Activated CD4-positive, alpha-beta T cell treated with anti-CD3 and anti-CD28 coated beads, Interleukin-2, amount 50 U/mL, for 16 hours (primary cell): ENCODE data around the gene EEF1AKMT1.

ENCODE experiments used
- DNase-seq: peaks from one replicate; pipeline ENCODE4 v3.0.0-alpha.2; 2020

Gene EEF1AKMT1, protein sequence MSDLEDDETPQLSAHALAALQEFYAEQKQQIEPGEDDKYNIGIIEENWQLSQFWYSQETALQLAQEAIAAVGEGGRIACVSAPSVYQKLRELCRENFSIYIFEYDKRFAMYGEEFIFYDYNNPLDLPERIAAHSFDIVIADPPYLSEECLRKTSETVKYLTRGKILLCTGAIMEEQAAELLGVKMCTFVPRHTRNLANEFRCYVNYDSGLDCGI

DNA sequence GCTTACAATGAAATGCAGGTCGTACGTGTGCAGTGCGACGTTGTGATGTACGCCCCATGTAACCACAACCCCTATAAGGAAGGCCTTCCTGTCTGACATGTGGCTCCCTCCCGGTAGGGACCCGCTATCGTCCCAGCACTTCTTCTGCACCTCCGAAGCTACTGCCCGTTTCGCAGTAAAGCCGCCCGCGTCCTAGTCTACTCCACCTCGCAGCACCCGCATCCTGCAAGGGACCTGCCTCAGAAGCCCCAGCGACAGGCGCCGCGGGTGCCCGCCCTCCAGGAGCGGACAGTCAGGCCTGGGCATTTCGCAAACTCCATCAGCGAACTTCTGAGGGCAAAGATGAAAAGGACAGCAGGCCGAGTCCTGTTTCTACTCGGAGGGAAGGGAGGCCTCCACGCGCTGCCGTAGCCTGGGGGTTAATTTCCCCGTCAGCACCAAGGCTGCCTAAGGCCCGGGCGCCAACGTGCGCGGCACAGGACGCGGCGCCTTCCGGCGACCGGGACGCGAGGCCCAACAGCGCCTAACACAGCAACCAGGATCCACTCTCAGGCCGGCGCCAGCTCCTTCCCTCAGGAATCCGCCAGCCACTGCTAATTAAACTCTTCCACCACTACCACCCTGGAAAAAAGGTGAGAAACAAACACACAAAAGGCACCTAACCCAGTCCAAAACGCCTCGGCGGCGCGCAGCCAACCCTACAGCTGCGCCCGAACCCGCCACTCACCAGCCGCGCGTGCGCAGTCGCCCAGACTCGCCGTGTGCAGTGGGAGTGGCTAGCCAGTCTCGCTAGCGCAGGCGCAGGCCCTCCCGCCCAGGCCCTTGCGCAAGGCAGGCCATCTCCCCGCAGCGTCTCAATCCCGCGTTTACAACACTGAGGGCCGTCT is at the start of gene EEF1AKMT1:
Gene EEF1AKMT1, minus strand, starts transcription at position 768 of the 887 bp plus-strand sequence. CDS start 16,363 bp downstream, outside the sequence.
- peak; percentile 95 for DNase-seq

DNA sequence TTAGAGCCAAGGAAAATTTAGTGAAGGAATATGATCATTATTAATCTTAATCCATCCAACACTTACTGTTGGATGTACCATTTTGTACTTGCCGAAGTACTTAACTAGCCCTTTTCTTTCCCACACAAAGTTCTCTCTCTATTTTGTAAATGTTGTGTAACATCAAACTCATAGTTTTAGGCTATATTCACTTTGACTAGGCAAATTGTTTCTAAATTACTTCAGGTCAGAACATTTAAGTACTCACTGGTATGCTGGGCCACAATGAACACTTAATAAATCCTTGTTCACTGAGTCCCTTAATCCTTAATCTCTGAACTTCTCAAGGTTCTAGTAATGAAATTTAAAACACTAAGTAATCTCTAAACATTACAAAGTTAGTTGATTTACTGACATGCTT is 49.3 kb upstream of the EEF1AKMT1 start:
- DNase-seq = no peak

DNA sequence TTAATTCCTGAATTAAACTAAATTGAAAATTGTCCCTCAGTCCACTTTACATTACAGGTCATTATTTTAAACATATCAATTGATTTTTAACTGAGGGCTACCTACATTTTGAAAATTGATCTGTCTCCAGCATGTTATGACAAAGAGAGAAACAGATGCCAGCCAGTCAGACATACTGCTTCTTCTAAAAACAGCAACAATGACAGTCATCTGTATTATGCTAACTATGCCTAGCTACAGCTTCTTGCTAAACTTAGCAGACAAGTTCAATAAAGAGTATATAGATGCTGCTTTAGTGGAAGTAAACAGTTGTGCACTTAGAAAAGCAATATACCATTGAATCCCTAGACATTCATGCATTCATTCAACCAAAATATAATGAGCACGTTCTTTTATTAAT is 48.6 kb upstream of the EEF1AKMT1 start:
- DNase-seq = no peak

DNA sequence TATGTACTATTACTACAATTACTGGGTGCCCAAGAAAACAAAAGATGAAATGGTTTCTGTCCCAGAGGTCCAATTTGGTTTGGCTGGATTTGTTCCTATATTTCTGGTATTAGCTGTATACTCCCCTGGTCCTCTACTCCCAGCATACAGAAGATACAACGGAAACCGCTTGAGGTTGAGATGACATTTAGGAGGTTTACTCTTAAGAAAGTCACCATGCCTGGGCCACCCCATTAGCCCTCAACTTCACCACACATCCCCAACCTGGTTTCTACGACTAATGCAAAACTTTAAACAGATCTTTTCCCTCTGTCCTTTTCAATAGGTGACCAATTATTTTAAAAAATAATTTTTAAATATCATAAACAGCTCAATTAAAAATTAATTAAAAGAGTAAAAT is 46.0 kb upstream of the EEF1AKMT1 start:
- no peak for DNase-seq

DNA sequence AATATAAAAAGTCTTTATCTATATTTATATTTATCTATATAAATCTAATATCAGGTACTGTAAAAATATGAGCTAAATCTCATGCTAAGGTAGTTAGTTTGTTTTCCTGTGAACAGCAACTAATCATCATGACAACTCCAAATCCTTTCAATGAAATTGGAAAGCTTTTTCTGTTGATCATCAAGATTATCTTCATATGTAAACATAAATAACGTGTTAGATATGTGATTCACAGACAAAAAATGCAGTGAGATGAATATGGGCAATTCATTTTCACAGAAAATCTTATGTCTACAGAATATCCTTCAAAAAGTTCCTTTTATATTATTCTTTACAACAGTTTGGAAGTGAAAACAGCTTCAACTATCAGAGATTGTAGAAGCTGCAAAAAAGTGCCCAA is 41.7 kb upstream of the EEF1AKMT1 start:
- no peak for DNase-seq

DNA sequence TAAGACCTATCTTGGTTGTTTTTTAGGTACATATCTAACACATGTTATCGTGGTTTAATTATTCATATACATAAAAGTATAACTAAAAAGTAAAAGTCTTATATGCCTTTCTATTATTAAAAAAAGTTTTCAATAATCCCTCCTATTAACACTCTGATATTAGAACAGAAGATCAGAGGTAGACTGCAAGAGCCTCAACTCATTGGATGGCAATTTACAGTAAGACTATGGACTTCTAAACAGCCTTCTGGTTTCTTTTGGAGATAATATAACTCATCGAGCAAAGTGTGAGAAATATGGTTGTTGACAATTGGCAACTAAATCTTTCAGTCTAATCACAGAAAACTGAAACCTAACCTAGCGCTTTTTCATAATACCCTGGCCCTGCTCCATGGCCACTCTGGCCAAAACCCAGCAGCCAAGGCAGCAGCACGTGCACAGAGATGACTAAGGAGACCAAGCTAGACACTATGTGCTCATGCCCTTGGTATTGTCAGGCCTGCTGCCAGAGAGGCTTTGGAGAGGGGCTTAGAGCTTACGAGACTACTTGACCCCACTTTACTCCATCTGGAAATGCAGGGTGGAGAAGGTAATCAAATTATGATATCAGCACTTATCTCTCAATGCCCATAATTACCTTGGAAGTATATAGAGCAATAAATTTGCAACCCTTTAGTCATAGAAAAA is 40.6 kb upstream of the EEF1AKMT1 start:
- no peak for DNase-seq

DNA sequence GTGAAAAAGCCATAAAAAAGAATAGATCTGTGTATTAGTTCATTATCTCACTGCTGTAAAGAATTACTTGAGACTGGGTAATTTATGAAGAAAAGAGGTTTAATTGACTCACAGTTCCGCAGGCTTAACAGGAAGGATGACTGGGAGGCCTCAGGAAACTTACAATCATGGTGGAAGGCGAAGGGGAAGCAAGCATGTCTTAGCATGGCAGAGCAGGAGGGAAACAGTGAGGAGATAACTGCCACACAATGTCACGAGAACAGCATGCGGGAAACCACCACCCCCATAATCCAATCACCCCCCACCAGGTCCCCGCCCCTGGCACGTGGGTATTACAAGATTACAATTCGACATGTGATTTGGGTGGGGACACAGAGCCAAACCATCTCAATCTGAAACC is 39.1 kb upstream of the EEF1AKMT1 start:
- no peak for DNase-seq

DNA sequence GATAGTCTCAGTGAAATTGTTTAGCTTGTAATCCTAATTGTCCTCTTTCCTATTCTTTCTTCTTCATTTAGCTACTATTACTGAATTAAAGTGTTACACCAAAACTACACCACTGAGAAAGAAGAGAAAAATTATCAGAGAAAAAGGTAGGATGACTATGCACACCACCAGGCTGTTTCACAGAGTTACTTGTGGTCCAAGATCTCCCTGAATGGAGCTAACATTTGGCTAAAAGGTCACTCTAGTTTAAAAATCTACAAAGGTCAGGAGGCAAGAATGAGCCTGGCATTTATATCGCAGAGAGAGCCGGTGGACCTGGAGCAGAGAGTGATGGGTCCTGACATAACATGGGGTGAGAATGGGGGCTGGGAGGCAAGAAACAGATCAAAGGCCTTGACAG is 37.0 kb upstream of the EEF1AKMT1 start:
- DNase-seq = no peak

DNA sequence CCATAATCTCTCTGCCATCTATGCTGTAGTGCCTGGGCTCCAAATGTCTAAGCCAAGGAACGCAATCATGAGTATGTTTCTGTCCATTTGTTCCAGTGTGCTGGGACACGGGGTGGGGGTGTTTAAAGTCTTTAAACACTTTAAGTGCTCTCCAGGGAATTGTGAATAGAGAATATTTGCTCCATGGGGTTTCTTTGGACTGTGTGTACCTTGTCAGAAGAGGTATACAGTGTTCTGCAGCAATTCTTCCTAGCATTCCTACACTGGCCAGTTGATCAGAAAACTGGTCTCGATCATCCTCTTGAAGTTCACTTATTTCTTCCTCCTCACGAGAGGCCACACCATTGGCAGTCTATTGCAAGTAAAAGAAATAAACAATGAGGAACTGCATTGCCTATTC is 35.1 kb upstream of the EEF1AKMT1 start:
- DNase-seq = no peak

DNA sequence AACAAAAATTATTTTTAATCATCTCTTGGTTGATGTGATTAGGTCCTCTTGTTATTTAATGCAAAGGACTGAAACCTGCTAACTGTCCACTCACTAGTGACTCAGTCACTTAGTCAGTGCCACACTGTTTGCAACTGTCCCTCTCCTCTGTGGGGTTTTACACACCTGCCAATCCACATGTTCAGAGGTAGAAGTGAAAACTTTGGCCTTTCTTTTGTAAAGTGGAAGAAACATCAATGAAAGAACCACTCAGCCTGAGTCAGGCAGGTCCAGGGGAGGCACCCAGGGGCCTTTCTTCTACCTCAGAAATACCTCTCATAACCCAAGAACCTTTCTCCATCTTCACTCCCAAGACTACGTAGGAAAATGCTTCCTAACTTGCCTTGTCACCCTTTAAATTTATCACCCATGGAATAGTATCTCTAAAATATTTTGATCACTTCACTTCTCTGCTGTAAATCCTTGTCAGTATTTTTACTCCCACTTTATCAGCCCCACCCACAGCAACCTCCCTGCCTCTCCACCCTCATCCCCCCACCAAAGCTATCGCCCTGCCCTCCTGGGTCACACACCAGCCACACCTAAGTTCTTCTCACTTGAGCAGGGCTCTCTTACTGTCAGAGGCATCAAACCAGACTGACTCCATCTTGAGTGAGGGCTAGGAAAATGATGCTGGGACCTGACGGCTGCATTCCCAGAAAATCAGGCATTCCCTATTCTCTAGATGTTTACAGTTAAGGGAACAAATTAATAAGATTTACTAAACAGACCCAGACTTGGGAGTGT is 29.6 kb upstream of the EEF1AKMT1 start:
- no peak for DNase-seq

DNA sequence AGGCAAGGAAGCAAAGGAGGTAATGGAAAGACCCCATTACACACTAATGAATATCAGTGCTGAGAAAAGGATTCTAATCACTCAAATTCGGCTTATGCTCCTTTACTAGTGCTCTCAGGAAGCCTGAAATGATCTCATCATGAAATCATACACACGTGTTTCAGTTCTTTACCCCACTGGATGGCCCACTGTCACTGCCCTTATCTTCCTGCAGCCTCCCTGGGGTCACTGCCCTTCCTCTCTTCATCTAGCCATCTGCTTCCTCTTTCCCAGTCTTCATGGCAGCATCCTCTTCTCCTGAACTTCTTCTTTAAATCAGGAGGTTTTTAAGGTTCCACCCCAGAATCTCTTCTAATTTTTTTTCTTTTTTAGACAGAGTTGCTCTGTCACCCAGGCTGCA is 27.9 kb upstream of the EEF1AKMT1 start:
- DNase-seq = no peak

DNA sequence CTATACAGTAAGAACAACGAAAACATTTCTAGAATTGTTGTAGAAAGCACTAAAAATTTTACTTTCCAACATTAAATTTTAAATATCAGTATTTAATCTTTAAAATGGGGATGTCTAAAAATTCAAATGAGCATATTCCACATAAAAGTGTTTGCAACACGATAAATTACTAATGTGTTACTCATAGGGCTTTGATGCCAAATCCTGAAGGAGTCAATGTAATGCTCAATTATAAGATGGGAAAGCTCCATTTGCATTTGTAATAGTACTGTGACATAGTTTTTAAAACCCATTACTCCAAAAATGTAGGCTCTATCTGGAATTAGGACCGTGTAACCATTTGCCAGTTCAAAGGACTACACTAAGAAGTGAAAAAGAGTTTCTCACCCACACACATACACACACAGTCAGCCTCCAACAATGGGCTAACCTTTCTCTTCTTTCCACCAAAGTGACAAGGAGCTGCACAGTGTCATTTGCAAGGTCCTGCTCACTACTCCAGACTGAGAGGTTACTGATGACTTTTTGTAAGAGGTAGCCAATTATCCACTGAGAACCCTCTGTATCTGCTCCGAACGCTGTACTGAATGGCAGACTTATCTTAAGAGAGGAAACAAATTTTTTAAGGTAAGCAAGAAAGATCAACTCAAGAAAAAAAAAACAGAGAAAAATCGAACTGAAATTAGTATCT is 26.1 kb upstream of the EEF1AKMT1 start:
- DNase-seq = no peak

DNA sequence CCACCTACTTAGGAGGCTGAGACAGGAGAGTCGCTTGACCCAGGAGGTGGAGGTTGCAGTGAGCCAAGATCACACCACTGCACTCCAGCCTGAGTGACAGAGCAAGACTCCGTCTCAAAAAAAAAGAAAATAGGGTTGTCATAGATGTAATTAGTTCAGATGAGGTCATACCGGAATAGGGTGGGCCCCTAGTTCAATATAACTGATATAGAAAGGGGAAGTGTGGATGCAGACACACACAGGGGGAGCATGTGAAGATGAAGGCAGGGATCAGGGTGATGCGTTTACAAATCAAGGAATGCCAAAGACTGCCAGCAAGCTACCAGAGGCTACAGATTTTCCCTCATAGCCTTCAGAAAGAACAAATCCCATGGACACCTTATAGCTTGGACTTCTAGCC is 24.3 kb upstream of the EEF1AKMT1 start:
- no peak for DNase-seq

DNA sequence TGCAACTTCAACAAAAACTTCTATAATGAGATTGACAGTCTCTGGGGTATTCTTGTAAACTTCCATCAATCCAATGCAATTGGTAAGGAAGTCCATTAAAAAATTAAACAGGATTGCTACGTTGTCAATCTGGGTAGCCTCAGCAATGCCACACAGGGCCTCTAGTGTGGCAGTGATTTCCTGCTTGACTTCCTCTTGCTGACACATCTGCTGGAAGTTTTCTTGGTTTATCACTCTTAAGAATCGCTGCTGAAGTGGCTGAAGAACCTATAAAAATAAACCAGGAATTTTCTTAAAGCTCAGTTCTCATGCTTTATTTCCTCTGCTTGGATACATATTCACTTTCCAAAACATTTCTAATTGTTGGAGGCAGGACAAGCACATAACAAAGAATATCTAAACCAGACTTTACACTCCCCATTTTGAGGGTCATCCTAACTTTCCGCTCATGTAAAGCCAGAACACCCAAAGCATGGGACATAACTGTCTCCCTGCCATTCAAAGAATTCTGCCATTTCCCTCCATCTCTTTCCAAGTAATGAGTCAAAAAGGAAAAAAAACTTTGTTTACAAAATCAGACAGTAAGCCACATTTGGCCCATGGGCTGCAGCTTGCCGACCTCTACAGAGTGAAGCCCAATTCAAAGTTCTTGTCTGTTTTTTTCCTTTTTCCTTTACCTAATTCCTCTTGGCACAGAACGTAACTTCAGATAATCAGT is 23.2 kb upstream of the EEF1AKMT1 start:
- no peak for DNase-seq

DNA sequence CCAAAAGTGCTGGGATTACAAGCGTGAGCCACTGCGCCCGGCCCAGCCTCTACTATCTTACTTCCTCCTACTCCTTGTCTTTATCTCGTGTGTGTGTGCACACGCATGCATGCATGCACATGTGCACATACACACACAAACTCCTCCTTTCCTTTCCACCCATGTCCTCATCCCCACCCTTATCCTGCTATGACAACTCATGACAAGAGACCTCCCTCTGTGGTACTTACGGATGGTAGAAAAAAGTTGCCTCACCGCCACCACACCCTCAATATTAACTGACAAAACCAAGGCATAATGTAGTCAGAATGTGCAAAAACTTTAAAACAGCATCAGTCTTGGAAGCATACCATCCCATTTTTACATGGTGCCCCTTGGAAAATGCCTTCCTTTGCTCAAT is 15.9 kb upstream of the EEF1AKMT1 start:
- no peak for DNase-seq

DNA sequence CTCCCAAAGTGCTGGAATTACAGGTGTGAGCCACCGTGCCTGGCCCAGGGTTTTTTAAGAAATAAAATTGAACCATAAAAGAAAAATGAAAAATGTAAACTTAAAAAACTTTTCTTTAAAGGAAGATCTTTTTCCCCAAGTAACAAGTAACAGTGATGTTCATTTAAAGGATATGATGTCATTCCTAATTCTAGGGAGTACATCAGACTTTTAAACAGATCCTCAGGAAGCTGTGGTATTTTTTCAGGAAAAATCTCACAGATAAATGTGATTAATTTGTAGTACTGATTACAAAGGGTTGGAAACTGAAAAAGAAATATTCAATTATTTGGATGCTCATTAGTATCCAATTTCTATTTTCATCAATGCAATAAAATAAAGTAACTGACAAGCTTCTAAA is 14.6 kb upstream of the EEF1AKMT1 start:
- no peak for DNase-seq

DNA sequence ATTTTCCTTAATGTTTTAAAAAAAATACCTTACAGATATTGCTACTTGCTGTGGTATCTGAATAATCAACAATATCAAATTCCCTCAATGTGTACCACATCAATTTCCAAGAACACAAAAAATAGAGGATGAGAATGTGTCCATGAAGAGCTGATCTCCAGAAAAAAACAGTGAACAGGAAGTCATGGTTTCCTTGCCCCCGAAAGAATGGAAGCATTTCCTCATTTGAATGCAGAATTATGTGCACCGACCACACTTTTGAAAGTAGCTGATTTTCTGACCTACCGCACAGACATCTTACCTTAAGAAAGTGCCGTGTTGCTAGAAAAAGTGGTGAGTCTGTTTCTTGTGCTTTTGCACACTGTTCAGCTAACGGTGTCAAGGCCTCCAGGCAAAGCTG is 13.4 kb upstream of the EEF1AKMT1 start:
- no peak for DNase-seq

DNA sequence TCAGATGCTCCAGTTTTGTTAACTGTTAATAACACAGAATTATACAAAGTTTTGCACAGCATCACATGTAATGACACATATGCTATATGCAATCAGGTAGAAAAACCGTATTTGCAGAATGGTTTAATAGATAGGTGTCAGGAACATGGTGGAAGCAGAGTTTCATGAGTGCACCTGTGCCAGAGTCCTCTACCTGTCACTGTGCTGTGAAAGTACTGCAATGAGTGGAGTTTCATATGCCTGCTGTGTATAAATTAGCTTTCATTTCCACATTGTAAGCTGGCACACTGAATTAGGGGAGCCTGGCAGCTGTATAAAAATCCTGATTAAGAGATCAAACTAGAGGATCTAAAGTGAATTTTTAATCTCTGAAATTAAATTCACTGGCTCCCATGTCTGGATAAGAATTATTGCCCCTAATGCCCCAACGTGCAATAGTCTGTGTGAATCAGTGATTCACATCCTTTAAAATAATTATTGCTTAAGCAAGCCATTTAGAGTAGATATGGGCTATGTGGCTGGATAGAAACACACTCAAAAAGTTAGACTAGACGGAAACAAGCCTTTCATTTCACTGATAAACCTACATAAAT is 8.5 kb upstream of the EEF1AKMT1 start:
- DNase-seq = no peak

DNA sequence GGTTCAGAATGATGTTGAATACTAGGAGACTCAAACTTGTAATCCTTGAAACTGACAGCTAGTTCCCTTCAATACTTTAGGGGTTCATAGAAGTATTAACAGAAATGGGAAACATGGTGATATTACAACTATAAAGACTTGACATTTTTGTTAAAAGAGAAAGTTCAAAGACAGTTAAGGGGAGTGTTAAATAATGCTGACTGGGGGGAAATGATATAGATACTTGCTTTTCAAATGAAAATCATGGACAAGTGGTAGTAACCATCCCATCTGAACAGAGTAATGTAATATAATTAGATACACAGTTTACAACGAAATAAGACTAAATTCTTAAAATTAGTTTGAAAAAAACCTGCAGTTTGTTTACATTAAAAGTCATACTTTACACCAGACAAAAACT is 6.6 kb upstream of the EEF1AKMT1 start:
- DNase-seq = no peak

DNA sequence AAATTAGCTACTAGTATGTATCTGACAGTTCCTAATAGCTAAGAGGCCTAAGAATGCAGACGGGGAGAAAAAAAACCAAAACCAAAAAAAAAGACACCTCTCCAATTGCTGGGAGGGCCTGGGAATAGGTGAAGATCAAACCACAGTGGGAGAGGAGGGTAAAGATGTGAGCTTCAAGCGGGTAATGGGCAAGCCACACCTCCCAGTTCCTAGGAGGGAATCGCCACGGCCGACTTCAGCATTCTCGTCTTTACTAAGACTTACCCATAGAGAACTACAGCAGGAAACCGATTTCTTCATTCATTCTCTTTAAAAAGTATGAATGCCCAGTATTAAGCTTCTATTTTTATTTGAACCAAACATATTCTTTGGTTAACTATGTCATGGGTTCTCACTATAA is 5.6 kb upstream of the EEF1AKMT1 start:
- no peak for DNase-seq

DNA sequence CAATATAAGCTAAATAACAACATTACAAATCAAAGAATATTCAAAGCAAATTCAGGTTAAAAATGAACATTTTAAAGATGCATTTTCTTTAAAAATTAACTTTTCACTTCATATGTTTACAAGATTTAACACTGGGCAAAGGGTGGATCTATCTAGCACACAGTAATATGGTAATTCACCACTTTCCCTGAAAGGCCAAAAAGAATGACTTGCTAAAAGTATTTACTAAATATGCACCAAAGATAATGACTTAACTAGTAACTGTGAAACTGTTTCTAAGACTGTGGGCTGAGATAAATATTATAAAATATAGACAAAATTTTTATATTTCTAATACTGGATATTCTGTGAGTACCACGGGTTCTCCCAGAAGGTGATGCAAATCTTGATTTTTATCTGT is 4.5 kb upstream of the EEF1AKMT1 start:
- DNase-seq = no peak
